ENCODE measurements around the gene CYBA.

DNA sequence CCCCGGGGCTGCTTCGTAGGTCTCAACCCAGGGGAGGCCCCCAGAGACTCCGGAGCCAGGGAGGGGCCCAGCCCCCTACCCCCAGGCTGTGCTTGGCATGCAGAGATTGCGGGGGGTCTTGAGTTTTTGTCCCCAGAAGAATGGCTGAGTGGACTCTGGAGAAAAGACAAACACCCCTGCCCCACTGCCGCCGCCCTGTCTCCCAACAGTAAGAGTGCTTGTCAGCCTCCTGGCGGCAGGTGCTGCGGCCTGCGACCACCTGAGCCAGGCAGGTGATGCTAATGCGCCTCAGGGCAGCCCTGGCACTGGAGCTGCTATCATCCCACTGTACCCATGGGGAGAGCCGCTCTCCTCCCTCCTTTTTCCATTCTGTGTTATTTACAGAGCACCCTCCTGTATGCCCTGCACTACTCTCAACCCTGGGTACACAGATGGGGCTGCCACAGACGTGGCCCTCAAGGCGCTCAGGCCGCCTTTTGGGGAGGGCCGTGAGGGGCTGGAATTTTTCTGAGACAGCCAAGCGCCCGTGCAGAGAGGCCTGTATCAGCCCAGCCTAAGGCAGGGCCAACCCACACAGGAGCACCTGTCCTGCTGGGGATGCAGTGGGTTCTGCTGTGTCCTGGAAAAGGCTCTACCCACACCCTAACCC, 15.1 kb downstream of the CYBA start:
- TF ChIP-seq, protein P1, sequence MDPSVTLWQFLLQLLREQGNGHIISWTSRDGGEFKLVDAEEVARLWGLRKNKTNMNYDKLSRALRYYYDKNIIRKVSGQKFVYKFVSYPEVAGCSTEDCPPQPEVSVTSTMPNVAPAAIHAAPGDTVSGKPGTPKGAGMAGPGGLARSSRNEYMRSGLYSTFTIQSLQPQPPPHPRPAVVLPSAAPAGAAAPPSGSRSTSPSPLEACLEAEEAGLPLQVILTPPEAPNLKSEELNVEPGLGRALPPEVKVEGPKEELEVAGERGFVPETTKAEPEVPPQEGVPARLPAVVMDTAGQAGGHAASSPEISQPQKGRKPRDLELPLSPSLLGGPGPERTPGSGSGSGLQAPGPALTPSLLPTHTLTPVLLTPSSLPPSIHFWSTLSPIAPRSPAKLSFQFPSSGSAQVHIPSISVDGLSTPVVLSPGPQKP (IDR thresholded peaks at IDR 0.05; ENCODE audit: low read depth, low read length) = no peak
- no peak for TF ChIP-seq RAD21 (conservative IDR thresholded peaks at IDR 0.05 in 1 of 2, IDR thresholded peaks at IDR 0.05 in 1 of 2)
- no peak for TF ChIP-seq REST (IDR thresholded peaks at IDR 0.05)
- no peak for TF ChIP-seq POLR2A (IDR thresholded peaks at IDR 0.05; ENCODE audit: low read length)
- no peak for TF ChIP-seq EP300 (IDR thresholded peaks at IDR 0.05)
- TF ChIP-seq, protein P2, sequence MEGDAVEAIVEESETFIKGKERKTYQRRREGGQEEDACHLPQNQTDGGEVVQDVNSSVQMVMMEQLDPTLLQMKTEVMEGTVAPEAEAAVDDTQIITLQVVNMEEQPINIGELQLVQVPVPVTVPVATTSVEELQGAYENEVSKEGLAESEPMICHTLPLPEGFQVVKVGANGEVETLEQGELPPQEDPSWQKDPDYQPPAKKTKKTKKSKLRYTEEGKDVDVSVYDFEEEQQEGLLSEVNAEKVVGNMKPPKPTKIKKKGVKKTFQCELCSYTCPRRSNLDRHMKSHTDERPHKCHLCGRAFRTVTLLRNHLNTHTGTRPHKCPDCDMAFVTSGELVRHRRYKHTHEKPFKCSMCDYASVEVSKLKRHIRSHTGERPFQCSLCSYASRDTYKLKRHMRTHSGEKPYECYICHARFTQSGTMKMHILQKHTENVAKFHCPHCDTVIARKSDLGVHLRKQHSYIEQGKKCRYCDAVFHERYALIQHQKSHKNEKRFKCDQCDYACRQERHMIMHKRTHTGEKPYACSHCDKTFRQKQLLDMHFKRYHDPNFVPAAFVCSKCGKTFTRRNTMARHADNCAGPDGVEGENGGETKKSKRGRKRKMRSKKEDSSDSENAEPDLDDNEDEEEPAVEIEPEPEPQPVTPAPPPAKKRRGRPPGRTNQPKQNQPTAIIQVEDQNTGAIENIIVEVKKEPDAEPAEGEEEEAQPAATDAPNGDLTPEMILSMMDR (IDR thresholded peaks at IDR 0.05) = no peak
- TF ChIP-seq HMGXB4 (CRISPR knock-in tag; IDR thresholded peaks at IDR 0.05; ENCODE audit: borderline replicate concordance) = no peak
- TF ChIP-seq SMC3 (IDR thresholded peaks at IDR 0.05) = no peak
- no peak for TF ChIP-seq BHLHE40 (IDR thresholded peaks at IDR 0.05; ENCODE audit: low read depth, low read length)
- TF ChIP-seq CBX2 (IDR thresholded peaks at IDR 0.05; ENCODE audit: borderline replicate concordance, low read depth) = no peak
